Liver (tissue), 2 donors: ENCODE results near the gene DST.

Experiments
- RAD21 ChIP-seq, 2 donors: IDR thresholded peaks; 2 replicates each; pipeline ENCODE4 v1.6.1; 2016; ENCODE audit warnings: antibody characterized with exemption in 2 of 2, mild to moderate bottlenecking in 2 of 2
- TF ChIP-seq, protein P1 (sequence below): IDR thresholded peaks from 2 replicates; pipeline ENCODE4 v1.6.1; 2016; ENCODE audit warnings: antibody characterized with exemption
- TF ChIP-seq, protein P2 (sequence below): IDR thresholded peaks from 2 replicates; pipeline ENCODE4 v1.6.1; 2016; ENCODE audit warnings: antibody characterized with exemption
- donor health status: healthy.

DNA sequence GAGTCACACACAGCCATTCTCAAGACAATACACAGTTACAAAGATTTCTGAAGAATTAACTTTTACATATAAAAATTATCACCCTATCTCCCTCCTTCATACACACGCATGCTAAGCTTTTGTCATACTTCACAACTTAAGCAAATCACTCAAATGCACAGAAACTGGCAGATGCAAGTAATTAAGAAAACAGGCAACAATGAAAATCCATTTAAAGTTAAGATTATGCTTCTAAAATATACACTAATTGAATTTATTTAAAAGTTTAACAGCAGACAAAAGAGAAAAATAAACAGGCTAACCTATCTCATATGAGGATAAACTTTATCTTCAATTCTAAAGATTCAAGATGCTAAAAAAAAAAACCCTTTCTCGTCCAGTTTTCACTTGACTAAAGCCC is 68.4 kb downstream of the DST start:
- TF ChIP-seq RAD21 (IDR thresholded peaks at IDR 0.05), result no peak
- TF ChIP-seq, protein P1, sequence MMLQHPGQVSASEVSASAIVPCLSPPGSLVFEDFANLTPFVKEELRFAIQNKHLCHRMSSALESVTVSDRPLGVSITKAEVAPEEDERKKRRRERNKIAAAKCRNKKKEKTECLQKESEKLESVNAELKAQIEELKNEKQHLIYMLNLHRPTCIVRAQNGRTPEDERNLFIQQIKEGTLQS, result no peak
- TF ChIP-seq, protein P2, sequence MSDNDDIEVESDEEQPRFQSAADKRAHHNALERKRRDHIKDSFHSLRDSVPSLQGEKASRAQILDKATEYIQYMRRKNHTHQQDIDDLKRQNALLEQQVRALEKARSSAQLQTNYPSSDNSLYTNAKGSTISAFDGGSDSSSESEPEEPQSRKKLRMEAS, result no peak
